Urothelium cell line (cell line): ENCODE data around the gene PALS1.

ENCODE experiments used
- DNase-seq: peaks from one replicate; pipeline ENCODE4 v3.0.0; 2011; ENCODE audit warnings: low spot score, mixed read lengths
- FAIRE-seq: peaks from 2 replicates; lab custom pipeline; 2011; peaks lifted over from hg19 to GRCh38; lab: Jason Lieb, UNC

PALS1 gene

GRCh38 chr14:67241411-67242167 is at the start of gene PALS1:
TSS of gene PALS1 (plus strand) at chr14:67241435. CDS start at chr14:67279171, 37,736 bp downstream.
- peak; percentile 40 for FAIRE-seq
- DNase-seq: peak; percentile 70

- FAIRE-seq: peak; percentile 87
- no peak for DNase-seq
Observed at GRCh38 chr14:67191768-67192290, 49.4 kb upstream of the PALS1 start.

- DNase-seq (no peak), FAIRE-seq (no peak)
Observed at GRCh38 chr14:67192366-67192765, 48.9 kb upstream of the PALS1 start.

GRCh38 chr14:67195279-67195678 is 46.0 kb upstream of the PALS1 start:
- FAIRE-seq (peak; percentile 62), DNase-seq (no peak)

- FAIRE-seq (peak; percentile 91), DNase-seq (no peak)
Observed at GRCh38 chr14:67199016-67199415, 42.2 kb upstream of the PALS1 start.

GRCh38 chr14:67207810-67208209 is 33.4 kb upstream of the PALS1 start:
- DNase-seq (no peak), FAIRE-seq (peak; percentile 83)

- DNase-seq (no peak), FAIRE-seq (peak; percentile 93)
Observed at GRCh38 chr14:67218126-67218525, 23.1 kb upstream of the PALS1 start.

GRCh38 chr14:67221248-67221981 is 19.8 kb upstream of the PALS1 start:
- DNase-seq (peak; percentile 83), FAIRE-seq (peak; percentile 23)

GRCh38 chr14:67221982-67222328 is 19.3 kb upstream of the PALS1 start:
- FAIRE-seq: peak; percentile 50
- no peak for DNase-seq

GRCh38 chr14:67225523-67225922 is 15.7 kb upstream of the PALS1 start:
- DNase-seq: no peak
- peak; percentile 96 for FAIRE-seq

- DNase-seq: no peak
- FAIRE-seq: peak; percentile 66
Observed at GRCh38 chr14:67228325-67228984, 12.8 kb upstream of the PALS1 start.

- FAIRE-seq: peak; percentile 78
Observed at GRCh38 chr14:67232066-67232465, 9.2 kb upstream of the PALS1 start.

GRCh38 chr14:67232621-67233020 is 8.6 kb upstream of the PALS1 start:
- no peak for DNase-seq
- FAIRE-seq: no peak

More at GRCh38 chr14:67232066-67232465, 9.2 kb upstream of the PALS1 start:
- no peak for DNase-seq

GRCh38 chr14:67237591-67237990 is 3.6 kb upstream of the PALS1 start:
- FAIRE-seq: peak; percentile 62
- no peak for DNase-seq

GRCh38 chr14:67239582-67239981 is 1.7 kb upstream of the PALS1 start:
- DNase-seq (no peak), FAIRE-seq (peak; percentile 79)

GRCh38 chr14:67240168-67240932 is 885 bp upstream of the PALS1 start:
- peak; percentile 79 for DNase-seq
- FAIRE-seq: peak; percentile 97

- peak; percentile 100 for DNase-seq
- peak; percentile 99 for FAIRE-seq
Observed at GRCh38 chr14:67240978-67241410, 241 bp upstream of the PALS1 start.

GRCh38 chr14:67242168-67242420 is 859 bp downstream of the PALS1 start:
- FAIRE-seq: no peak
- no peak for DNase-seq

GRCh38 chr14:67245104-67245503 is 3.9 kb downstream of the PALS1 start:
- DNase-seq (no peak), FAIRE-seq (peak; percentile 76)

- peak; percentile 56 for DNase-seq
- peak; percentile 30 for FAIRE-seq
Observed at GRCh38 chr14:67251573-67252226, 10.5 kb downstream of the PALS1 start.
